A549 treated with Mapracorat at 1 μM for 4 hours (cell line): ENCODE data around the gene PDXK. TPM values are rescaled to one million over a fixed set of nuclear protein-coding genes. Genes with fewer than 3 reads are reported as not detected.

Experiments used
- total RNA-seq: library from RNA; stranded (reverse); fragments of 200-300 nt; extraction: Qiagen RNA extraction; gene quantifications from 5 replicates; pipeline ENCODE4 v1.2.3, GENCODE V29; 2022

PDXK gene
- total RNA-seq: 226 to 342 TPM (median 319 TPM) in 5 replicates

GRCh38 chr21:43718872-43719747, at the start of gene PDXK:
TSS of gene PDXK (plus strand) at chr21:43719129. CDS start at chr21:43719295, 166 bp downstream.

GRCh38 chr21:43775795-43776430, 57.0 kb downstream of the PDXK start, which contains the start of gene CSTB:
TSS of gene CSTB (minus strand) at chr21:43776308. CDS start at chr21:43776269, 39 bp downstream.

GRCh38 chr21:43789276-43790009, 70.5 kb downstream of the PDXK start, which contains the start of gene RRP1:
TSS of gene RRP1 (plus strand) at chr21:43789577. CDS start at chr21:43789630, 53 bp downstream.

Other genes starting within 250 kb of the PDXK start
- gene HSF2BP, start 59.6 kb upstream of the PDXK start, total RNA-seq: 1.7 to 2.7 TPM (median 1.9 TPM) in 5 replicates
- 36.4 to 39.8 TPM (median 37.3 TPM) in 5 replicates for gene RRP1B, start 59.6 kb upstream of the PDXK start, total RNA-seq
- gene CSTB, start 57.2 kb downstream of the PDXK start, total RNA-seq: 86.1 to 105 TPM (median 88.0 TPM) in 5 replicates
- gene RRP1, start 70.4 kb downstream of the PDXK start, total RNA-seq: 34.7 to 37.3 TPM (median 35.7 TPM) in 5 replicates
- 16.4 to 26.5 TPM (median 24.6 TPM) in 5 replicates for gene AGPAT3, start 146.1 kb downstream of the PDXK start, total RNA-seq